ENCODE data around the gene ATP11A.
"Not testable (repeated sequence)": the region's sequence is repeated elsewhere in the genome, so short reads cannot be mapped to it uniquely, and the experiment has no call there.

ATP11A gene

GRCh38 chr13:112835796-112836195, 146.0 kb downstream of the ATP11A start:
- Mint-ChIP-seq H3K27me3 (no peaks in the 10 kb centered on the region), H3K4me3 (no peak overlapping the region), H3K9me3 (no peaks in the 10 kb centered on the region), H3K27ac (no peak overlapping the region), H3K4me1 (no peaks in the 10 kb centered on the region)
- no peak for ATAC-seq
- DNase-seq: no peak

- no peak for DNase-seq
Measured at GRCh38 chr13:112836940-112837339, 147.1 kb downstream of the ATP11A start.

DNA sequence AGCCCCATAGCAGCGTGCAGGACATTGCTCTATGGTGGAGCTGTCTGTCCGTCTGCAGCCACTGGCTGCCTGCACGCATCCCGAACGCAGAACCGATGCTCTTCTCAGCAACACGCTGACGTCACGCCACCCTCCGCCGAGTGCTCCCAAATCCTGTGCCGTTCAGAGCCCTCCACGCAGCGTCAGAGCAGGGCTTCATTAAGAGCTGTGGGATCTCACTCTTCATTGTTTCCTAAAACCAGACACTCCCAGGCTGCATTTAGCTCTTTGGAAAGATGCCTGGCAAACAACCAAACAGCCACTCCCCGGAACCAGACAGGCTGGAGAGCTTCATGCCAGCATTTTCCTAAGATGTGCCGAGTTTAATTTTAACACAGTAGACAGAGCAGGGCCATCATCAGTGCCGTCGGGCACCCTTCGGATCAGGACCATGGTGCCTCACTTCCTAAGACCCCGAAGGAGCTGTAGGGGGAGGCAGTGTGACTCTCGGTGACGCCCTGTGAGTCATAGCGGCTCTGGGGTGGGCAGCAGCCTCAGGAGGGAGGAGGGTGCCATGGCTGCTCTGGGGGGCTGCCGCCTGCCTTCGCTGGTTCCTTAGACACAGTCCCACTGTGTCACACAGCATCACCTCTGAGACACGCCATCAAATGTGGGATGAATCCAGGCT, 147.7 kb downstream of the ATP11A start:
- Mint-ChIP-seq H3K27ac (no peak overlapping the region), H3K4me3 (no peak overlapping the region), H3K27me3 (no peaks in the 10 kb centered on the region), H3K4me1 (no peaks in the 10 kb centered on the region), H3K9me3 (no peaks in the 10 kb centered on the region)
- ATAC-seq: no peak
- DNase-seq: no peak

More at GRCh38 chr13:112836940-112837339, 147.1 kb downstream of the ATP11A start:
- no peak for ATAC-seq
- Mint-ChIP-seq H3K4me1 (no peaks in the 10 kb centered on the region), H3K9me3 (no peaks in the 10 kb centered on the region), H3K27me3 (no peaks in the 10 kb centered on the region), H3K27ac (peak overlapping the region in 1 of 2 donors; percentile 69), H3K4me3 (no peak overlapping the region)

DNA sequence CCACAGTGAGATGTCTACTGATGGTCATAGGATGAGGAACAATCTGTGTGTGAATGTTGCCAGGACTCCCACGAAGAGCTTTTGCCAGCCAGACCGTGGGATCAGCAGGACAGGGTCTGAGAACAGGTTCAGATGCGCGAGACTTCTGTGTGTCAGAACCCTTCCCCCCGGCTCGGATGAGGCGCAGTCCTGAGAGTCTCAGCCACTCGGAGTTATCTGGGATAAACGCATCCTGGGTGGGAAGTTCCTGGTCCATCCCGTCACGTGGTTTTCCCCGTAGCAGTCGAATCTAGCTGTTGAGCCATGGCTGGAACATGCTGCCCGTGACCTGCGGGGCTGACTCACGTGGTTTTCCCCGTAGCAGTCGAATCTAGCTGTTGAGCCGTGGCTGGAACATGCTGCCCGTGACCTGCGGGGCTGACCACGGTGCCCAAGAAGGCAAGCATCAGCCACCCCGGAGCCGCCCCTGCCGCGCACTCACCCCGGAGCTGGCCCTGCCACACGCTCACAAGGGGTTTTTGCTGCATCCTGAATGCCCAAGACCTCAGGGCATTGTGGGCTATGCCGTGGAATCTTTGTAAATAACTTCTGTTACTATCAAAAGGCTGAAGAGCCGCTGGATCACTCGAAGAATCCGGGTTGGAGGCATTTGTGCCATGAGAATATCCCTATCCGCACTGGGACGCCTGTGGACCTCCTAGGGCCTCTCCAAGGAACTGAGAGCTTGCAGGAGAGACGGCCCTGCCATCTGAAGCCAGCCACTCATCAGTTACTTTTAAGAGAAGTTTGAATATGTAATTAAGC, 148.4 kb downstream of the ATP11A start:
- no peak for ATAC-seq
- no peak for DNase-seq
- no peaks in the 10 kb centered on the region for H3K4me1 Mint-ChIP-seq
- no peak overlapping the region for H3K4me3 Mint-ChIP-seq
- no peak overlapping the region for H3K27ac Mint-ChIP-seq
- H3K9me3 Mint-ChIP-seq: no peaks in the 10 kb centered on the region
- H3K27me3 Mint-ChIP-seq: no peaks in the 10 kb centered on the region

GRCh38 chr13:112838842-112839117, 148.9 kb downstream of the ATP11A start:
- Mint-ChIP-seq H3K9me3 (no peaks in the 10 kb centered on the region), H3K4me1 (no peaks in the 10 kb centered on the region), H3K27me3 (no peaks in the 10 kb centered on the region), H3K4me3 (no peak overlapping the region), H3K27ac (no peak overlapping the region)
- no peak for ATAC-seq
- DNase-seq: no peak

- DNase-seq: no peak
- Mint-ChIP-seq H3K27ac (no peak overlapping the region), H3K27me3 (no peaks in the 10 kb centered on the region), H3K9me3 (no peaks in the 10 kb centered on the region), H3K4me3 (no peak overlapping the region), H3K4me1 (no peaks in the 10 kb centered on the region)
- ATAC-seq: no peak
Measured at GRCh38 chr13:112839356-112840105, 149.7 kb downstream of the ATP11A start.

DNA sequence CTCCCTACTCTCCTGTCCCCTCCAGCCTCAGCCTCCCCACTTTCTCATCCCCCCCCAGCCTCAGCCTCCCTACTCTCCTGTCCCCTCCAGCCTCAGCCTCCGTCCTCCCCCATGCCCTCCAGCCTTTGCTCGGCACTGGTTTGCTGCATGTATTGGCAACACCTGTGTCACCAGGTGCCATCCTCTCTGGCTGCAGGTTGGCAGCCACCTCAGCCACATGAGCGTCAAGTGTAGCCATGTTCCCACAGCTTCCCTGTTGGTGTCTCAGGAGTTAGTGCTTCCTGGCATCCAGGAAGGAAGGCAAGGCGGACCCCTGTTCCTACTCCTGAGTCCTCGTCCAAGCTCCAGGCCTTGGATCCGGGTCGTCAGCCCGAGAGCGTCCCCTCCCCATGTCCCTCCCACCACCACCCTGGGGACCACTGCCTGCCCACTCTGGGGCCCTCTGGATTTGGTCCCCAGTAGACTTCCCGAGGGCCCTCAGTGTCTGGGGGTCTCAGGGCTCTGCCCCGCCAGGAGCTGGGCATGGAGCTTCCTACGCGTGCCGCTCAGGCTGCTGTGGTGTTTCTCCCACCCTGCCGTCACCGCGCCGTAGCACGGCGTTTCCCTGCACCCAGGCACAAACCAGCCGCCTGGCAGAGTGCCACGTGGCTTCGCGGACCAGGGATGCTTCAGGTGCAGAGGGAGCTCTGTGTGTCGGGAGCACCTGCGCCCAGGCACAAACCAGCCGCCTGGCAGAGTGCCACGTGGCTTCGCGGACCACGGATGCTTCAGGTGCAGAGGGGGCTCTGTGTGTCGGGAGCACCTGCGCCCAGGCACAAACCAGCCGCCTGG, 150.8 kb downstream of the ATP11A start:
- Mint-ChIP-seq H3K9me3 (no peaks in the 10 kb centered on the region), H3K4me1 (no peaks in the 10 kb centered on the region), H3K4me3 (no peak overlapping the region), H3K27ac (no peak overlapping the region), H3K27me3 (no peaks in the 10 kb centered on the region)
- no peak for ATAC-seq
- no peak for DNase-seq

DNA sequence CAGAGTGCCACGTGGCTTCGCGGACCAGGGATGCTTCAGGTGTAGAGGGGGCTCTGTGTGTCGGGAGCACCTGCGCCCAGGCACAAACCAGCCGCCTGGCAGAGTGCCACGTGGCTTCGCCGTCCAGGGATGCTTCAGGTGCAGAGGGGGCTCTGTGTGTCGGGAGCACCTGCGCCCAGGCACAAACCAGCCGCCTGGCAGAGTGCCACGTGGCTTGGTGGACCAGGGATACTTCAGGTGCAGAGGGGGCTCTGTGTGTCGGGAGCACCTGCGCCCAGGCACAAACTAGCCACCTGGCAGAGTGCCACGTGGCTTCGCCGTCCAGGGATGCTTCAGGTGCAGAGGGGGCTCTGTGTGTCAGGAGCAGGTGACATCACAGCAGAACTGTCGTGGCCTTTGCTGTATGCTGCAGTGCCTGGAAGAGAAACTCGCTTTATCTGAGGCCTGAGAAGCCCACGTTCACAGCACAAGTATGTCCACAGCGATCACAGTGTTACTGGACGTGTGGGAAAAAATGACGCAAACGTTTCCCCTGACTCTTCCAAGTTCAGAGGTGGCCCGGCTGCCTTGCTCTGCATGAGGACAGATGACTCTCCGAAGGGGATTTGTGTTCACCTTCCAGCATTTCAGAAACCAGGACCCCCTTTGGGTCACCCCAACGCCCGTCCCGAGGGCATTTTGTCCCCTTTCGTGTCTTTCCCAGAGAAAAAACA, 151.6 kb downstream of the ATP11A start:
- not testable (repeated sequence) for H3K27ac Mint-ChIP-seq, H3K9me3 Mint-ChIP-seq, DNase-seq, ATAC-seq, H3K4me1 Mint-ChIP-seq, H3K27me3 Mint-ChIP-seq, H3K4me3 Mint-ChIP-seq

DNA sequence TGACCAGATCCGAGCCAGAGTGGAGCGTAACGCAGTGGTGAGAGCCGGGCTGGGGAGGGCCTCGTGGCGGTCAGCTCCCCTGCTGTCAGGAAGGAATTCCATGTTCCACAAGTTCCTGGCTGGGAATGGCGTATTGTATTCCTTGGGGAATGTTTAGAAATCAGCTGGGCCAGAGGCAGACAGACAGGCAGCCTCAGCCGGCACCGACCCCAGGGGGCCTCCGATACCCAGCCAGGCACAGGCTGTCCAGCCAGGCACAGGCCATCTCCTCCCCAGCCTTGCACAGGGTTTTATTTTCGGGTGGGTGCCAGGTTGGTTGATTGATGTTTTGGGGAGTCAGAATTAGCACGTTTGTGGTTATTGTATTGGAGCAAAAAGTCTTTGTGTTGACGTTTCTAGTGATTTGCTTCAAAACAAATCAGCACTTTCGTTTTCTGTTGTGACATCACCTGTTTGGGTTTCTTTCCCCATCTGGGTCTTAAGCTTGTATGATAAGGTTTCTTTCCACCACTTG, 152.6 kb downstream of the ATP11A start:
- Mint-ChIP-seq H3K27me3 (no peaks in the 10 kb centered on the region), H3K4me3 (no peak overlapping the region), H3K27ac (no peak overlapping the region), H3K4me1 (no peaks in the 10 kb centered on the region), H3K9me3 (no peaks in the 10 kb centered on the region)
- DNase-seq (no peak), ATAC-seq (no peak)

DNA sequence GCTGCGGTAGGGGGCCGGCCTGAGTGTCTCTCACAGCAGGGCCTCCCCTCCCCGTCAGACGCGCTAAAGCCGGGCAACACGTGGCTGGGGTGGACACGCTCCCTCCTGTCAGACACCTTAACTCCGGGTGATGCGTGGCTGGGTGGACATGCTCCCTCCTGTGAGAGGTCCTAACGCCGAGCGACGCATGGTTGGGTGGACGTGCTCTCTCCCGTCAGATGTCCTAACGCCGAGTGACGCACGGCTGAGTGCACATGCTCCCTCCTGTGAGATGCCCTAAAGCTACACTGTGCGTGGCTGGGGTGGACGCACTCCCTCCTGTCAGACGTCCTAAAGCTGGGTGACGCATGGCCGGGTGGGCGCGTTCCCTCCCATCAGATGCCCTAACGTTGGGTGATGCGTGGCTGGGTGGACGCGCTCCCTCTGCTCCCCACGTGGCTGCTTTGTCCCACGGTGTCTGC, 153.1 kb downstream of the ATP11A start:
- Mint-ChIP-seq H3K27ac (no peak overlapping the region), H3K27me3 (no peaks in the 10 kb centered on the region), H3K9me3 (no peaks in the 10 kb centered on the region), H3K4me1 (no peaks in the 10 kb centered on the region), H3K4me3 (no peak overlapping the region)
- ATAC-seq (peak; percentile 52), DNase-seq (no peak)

- Mint-ChIP-seq H3K4me3 (no peak overlapping the region), H3K4me1 (peaks cover 3% of the 10 kb centered on the region), H3K27ac (peak overlapping the region; percentile 36), H3K27me3 (no peaks in the 10 kb centered on the region), H3K9me3 (no peaks in the 10 kb centered on the region)
- no peak for DNase-seq
- no peak for ATAC-seq
Measured at GRCh38 chr13:112843392-112844111, 153.7 kb downstream of the ATP11A start.

DNA sequence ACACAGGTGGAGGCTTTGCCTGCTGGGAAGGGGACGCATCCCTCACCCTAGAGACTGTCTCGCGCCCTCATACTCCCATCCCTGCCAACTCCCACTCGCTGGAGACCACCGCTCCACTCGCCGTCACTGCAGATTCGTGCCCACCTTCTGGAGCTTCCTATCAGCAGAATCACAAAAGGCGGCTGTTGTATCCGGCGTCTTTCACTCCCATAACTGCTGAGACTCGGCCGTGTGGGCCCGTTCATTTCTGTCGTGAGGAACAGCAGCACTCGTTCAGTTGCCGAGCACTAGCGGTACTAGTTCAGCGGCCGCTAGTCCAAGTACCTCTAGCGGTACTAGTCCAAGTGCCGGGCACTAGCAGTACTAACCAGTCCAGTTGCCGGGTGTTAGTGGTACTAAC, 154.6 kb downstream of the ATP11A start:
- Mint-ChIP-seq H3K4me3 (no peak overlapping the region), H3K9me3 (no peaks in the 10 kb centered on the region), H3K4me1 (peaks cover 12% of the 10 kb centered on the region), H3K27ac (no peak overlapping the region), H3K27me3 (no peaks in the 10 kb centered on the region)
- ATAC-seq: no peak
- DNase-seq: no peak

DNA sequence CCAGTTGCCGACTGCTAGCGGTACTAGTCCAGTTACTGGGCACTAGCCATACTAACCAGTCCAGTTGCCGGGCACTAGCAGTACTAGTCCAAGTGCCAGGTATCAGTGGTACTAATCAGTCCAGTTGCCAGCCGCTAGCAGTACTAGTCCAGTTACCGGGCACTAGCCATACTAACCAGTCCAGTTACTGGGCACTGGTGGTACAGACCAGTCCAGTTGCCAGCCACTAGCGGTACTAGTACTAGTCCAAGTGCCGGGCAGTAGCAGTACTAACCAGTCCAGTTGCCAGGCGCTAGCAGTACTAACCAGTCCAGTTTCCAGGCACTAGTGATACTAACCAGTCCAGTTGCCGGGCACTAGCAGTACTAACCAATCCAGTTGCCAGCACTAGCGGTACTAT, 155.0 kb downstream of the ATP11A start:
- H3K27ac Mint-ChIP-seq: no peak overlapping the region
- no peaks in the 10 kb centered on the region for H3K9me3 Mint-ChIP-seq
- no peaks in the 10 kb centered on the region for H3K27me3 Mint-ChIP-seq
- peaks cover 15% of the 10 kb centered on the region for H3K4me1 Mint-ChIP-seq
- no peak overlapping the region for H3K4me3 Mint-ChIP-seq
- DNase-seq (no peak), ATAC-seq (no peak)

DNA sequence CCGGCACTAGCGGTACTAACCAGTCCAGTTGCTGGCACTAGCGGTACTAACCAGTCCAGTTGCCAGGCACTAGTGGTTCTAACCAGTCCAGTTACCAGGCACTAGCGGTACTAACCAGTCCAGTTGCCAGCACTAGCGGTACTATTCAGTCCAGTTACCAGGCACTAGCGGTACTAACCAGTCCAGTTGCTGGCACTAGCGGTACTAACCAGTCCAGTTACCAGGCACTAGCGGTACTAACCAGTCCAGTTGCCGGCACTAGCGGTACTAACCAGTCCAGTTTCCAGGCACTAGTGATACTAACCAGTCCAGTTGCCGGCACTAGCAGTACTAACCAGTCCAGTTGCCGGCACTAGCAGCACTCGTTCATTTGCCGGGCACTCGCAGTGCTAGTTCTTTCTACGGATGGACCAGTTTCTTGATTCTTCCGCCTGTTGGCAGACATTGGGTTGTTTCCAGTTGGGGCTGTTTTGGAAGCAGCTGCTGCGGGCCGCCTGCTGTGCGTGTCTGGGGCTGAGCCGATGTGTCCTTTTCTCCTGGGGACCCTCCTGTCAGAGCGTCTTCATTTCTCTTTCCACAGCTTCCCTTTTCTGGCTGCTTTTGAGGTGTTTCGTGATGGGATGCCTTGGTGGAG, 155.8 kb downstream of the ATP11A start:
- H3K27ac Mint-ChIP-seq: no peak overlapping the region

More for the DNA sequence above, 155.8 kb downstream of the ATP11A start:
- no peak for DNase-seq
- ATAC-seq: no peak
- Mint-ChIP-seq H3K9me3 (no peaks in the 10 kb centered on the region), H3K27me3 (no peaks in the 10 kb centered on the region), H3K4me3 (no peak overlapping the region), H3K4me1 (peaks cover 15% of the 10 kb centered on the region)

Data from stimulated activated naive CD8-positive, alpha-beta T cell treated with anti-CD3 and anti-CD28 coated beads, Interleukin-15, amount 100 ng/mL, for 72 hours (primary cell).